GM21576 (cell line): ENCODE data around the gene MAP3K10.
"Not testable (repeated sequence)": the region's sequence is repeated elsewhere in the genome, so short reads cannot be mapped to it uniquely, and the experiment has no call there.

Source experiments
- ATAC-seq: cut with Tn5 transposase; IDR thresholded peaks from one replicate; pipeline ENCODE4 v1.9.1; 2021; ENCODE audit warnings: mild to moderate bottlenecking, moderate library complexity; ENCODE audit not compliant: unreplicated experiment

The MAP3K10 gene

DNA sequence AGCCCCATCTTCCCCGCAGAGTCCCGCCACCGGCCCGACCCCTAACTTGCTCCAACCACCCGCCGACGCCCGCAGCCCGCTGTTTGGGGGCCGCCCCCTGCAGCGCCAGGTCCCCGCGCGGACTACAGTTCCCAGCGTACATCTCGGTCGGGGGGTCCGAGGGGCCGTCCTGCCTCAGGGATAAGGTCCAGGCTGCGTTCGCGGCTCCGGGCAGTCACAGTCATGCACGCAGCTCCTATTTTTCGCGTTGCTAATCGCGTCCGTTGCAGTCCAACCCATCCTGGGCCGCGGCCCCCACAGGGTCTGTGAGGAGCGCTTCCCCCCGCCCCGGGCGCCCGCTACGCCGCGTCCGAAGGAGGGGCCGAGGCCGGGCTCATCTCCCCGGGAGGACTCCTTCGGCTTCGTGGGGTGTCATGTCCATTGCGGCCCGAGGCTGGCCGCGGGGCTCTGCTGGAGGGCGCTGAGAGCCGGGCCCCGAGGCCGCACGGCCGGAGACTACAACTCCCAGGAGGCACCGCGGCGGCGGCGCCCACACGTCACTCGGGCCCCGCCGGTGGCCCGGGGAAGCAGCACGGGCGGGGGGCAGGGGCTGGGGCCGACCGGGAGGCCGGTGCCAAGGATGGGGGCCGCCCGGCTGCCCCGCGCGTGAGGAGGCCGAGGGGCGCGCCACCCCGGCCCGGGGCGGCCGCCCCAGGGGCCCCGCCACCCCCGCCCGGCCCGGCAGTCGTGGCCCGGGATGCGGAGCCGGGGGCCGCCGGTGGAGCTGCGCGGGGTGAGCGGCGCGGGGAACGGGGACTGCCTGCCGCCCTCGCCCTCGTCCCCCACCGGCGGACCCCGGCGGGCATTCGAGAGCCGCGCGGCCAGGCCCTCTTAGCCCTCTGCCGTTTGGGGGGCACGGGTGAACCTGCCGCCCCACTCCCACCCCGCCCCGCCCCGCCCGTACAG lies at the start of gene MAP3K10:
TSS of gene MAP3K10 (plus strand) at position 536 of the 945 bp plus-strand sequence. CDS start 606 bp downstream, outside the sequence.
- peak; percentile 67 for ATAC-seq

DNA sequence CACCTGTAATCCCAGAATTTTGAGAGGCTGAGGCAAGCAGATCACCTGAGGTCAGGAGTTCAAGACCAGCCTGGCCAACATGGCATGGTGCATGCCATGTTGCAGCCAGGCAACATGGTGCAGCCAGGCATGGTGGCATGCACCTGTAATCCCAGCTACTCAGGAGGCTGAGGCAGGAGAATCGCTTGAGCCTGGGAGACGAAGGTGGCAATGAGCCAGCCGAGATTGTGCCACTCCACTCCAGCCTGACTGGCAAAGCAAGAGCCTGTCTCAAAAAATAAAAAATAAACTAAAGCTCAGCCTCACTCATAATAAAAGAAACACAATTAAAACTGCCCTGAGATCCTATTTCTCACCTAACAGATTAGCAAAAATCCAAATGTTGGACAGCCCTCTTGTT lies 49.7 kb upstream of the MAP3K10 start:
- no peak for ATAC-seq

DNA sequence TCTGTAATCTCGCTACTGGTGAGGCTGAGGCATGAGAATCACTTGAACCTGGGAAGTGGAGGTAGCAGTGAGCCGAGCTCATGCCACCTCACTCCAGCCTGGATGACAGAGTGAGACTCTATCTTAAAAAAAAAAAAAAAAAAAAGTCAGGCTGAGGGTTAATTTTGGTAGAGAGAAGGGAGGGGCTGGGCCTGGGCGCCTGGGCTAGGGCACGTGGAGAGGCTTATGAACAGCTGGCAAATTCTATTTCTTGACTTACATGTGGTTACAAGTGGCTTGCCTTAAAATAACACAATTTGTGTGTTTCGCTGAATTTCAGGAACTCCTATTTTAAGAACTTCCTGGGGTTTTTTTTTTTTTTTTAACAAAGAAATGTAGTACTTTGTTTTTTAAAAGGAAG lies 47.6 kb upstream of the MAP3K10 start:
- ATAC-seq, result peak; percentile 52

DNA sequence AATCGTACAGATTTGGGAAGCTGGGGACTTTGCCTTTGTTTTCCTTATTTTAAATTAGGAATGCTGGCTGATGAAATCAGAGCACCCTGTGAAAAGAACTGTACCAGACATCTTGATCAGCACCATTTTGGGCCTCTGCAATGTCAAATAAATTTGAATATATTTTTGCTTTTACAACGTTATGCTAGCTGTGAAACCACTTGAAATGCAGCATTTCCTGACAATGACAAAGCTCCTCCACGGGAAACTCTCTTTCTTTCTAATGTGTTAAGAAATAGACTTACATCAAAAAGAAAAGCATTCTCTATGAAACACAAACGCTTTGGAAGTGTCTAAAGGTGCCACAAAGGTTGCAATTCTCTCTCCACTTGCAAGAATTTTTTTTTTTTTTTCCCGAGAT lies 47.1 kb upstream of the MAP3K10 start:
- ATAC-seq, result no peak

DNA sequence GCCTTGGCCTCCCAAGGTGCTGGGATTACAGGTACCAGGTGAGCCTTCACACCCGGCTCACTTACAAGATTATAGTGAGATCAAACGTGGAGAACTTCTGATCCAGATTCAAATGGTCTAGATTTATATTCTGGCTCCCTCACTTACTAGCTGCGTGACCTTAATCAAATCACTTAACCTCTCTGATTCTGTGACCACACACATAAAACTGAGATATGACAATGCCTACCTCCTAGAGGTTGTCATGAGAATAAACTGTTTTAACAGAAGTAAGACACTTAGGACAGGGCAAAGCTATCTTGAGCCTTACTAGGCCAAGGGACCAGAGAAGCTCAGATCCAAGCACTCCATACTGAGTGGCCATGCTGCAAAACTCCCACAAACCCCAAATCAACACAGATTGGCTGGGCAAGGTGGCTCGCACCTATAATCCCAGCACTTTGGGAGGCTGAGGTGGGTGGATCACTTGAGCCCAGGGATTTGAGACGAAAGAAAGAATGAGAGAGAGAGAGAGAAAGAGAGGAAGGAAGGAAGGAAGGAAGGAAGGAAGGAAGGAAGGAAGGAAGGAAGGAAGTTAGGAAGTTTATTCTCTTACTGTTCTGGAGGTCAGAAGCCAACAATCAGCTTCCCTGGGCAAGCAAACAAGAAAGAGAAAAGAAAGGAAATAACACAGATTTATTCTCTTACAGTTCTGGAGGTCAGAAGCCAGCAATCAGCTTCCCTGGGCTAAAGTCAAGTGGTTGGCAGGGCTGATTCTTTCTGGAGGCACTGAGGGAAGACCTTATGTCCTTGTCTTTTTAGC lies 46.1 kb upstream of the MAP3K10 start:
- no peak for ATAC-seq

DNA sequence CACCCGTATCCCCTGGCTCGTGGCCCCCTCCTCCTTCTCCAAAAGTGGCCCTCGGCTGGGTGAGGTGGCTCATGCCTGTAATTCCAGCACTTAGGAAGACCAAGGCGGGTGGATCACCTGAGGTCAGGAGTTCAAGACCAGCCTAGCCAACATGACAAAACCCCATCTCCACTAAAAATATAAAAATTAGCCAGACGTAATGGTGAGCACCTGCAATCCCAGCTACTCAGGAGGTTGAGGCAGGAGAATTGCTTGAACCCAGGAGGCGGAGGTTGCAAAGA lies 45.5 kb upstream of the MAP3K10 start:
- ATAC-seq, result not testable (repeated sequence)

DNA sequence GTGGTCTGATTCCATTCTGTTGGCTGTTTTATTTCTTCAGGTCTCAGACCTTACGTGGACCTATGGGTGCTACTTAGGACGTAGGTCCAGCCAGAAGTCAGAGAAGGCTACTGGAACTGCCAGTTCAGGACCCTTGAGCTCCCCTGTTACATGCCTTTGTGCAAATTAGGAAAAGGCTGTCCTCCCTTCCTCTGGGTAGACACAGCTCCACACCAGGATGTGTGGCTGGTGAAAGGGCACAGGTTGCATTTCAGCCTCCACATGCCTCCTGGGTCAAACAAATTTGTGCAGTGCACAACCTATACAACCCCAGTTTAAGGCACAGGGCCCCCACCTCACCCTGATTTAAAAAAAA lies 43.9 kb upstream of the MAP3K10 start:
- no peak for ATAC-seq

DNA sequence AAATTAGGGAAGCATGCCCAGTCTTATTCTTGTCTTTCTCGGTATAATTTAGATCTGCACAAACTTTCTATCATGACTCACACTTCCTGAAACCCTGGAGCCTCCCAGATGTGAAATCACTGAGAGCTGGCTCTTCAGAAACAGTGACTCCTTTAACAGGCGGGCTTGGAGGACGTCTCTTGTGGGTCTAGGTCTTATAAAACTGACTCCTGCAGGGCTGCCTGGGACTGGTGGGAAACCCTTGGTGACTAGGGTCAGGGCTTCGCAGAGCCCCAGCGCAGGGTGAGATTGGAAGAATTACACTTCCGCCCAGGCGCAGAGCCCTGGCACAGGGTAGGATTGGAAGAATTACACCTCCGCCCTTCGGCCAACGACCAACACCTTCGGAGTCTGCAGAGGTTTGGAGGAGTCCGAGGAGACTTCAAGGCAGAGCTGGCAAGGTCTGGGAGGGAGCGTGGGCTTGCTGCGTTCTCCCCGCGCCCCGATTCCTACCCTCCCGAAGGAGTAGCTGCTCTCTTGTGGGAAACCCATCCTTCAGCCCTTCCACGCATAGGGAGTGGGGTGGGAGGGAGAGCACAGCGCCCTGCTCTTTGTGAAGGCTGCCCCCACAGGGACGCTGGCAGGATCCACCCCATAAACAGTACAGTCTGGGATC lies 43.4 kb upstream of the MAP3K10 start:
- ATAC-seq, result no peak

DNA sequence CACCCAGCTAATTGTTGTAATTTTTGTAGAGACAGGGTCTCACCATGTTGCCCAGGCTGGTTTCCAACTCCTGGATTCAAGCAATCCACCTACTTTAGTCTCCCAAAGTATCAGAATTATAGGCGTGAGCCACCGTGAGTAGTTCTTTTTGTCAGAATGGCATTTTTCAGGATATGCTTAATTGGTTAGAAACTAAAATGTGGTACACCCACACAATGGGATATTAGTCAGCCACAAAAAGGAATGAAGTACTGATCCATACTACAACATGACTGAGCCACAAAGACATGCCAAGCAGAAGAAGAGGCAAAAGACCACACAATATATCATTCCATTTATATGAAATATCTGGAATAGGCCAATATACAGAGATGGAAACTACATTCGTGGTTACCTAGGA lies 41.7 kb upstream of the MAP3K10 start:
- ATAC-seq, result no peak

DNA sequence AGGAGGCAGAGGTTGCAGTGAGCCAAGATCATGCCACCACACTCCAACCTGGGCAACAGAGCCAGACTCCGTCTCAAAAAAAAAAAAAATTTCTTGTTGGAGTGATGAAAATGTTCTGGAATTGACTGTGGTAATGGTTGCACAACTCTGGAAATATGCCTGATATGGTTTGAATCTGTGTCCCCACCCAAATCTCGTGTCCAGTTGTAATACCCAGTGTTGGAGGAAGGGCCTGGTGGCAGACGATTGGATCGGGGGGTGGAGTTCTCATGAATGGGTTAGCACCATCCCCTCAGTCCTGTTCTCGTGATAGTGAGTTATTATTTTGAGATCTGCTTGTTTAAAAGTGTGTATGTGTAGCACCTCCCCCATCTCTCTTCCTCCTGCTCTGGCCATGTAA lies 41.1 kb upstream of the MAP3K10 start:
- ATAC-seq, result no peak

DNA sequence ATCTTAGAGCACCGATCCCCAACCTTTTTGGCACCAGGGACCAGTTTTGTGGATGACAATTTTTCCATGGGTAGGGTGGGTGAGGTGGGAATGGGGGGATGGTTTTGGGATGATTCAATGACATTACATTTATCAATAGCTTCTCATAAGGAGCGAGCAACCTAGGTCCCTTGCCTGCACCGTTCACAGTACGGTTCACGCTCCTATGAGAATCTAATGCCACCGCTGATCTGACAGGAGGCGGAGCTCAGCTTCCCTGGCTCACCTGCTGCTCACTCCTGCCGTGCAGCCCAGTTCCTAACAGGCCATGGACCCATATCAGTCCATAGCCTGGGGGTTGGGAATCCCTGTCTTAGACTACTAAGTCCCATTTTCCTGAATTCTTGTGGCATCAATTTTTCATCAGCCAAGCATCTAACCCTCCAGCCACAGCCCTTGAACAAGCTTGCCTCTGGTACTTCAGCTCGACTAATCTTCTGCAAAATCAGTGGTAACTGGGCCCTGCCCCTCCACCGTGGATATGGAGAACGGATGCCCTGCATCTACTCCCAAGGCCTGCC lies 37.0 kb upstream of the MAP3K10 start:
- no peak for ATAC-seq

DNA sequence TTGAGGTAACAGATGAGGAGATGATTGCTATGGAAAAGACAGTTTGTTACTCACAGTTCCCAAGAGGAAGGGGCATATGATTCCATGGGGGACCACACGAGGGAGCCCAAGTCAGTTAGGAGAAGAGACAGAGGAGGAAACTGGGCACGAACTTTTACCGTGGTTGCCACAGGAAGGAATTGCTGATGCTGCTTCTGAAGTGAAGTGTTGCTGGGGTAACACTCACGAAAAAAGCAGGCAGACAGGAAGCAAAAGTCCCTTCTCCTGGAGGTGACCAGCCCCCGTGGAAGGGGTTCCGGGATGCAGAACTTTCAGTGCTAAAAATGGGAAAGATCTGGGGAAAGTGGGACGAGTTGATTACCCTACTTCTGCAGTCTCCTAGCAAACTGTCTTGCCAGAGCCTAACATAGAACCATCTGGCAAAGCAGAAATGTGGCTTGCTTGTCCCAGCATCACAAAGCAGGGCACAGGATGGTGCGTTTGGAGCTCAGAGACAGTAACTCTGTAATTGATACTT lies 35.4 kb upstream of the MAP3K10 start:
- no peak for ATAC-seq

DNA sequence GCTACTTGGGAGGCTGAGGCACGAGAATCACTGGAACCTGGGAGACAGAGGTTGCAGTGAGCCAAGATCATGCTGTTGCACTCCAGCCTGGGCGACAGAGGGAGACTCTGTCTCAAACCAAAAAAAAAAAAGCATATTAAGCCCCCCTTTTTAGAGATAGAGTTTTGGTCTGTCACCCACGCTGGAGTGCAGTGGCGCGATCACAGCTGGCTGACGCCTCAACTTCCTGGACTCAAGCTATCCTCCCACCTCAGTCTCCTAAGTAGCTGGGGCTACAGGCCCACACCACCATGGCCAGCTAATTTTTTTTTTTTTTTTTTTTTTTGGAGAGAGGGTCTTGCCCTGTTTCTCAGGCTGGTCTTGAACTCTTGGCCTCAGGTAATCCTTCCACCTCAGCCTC lies 34.2 kb upstream of the MAP3K10 start:
- no peak for ATAC-seq

DNA sequence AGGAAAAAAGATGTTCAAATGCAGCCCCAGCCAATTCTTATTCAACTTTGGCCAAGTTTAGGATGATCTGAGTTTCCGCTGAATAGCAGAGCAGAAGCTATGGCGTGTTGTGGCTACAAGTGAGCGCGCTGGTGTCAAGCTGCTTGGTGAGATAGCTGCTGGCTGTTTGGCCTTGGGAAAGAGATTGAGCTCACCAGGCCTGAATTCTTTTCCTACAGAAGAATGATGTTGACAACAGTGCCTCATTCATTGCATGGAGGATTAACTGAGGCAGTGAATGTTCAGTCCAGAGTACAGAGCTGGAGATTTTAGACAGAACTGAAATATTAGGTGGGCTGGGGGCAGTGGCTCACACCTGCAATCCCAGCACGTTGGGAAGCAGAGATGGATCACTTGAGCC lies 31.5 kb upstream of the MAP3K10 start:
- no peak for ATAC-seq

DNA sequence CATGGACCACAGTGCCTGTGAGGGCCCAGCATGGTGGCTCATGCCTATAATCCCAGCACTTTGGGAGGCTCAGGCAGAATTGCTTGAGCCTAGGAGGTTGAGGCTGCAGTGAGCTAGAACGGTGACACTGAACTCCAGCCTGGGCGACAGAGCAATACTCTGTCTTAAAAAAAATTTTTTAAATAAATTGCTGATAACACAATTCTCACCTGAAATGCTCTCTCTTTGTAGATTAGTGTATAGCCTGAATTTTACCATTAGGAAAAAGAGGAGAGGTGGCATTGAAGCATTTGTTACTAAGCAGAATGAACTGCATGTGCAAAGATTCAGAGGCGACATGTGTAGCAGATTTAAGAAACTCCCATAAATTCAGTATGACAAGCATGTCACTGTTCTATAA lies 29.1 kb upstream of the MAP3K10 start:
- no peak for ATAC-seq

DNA sequence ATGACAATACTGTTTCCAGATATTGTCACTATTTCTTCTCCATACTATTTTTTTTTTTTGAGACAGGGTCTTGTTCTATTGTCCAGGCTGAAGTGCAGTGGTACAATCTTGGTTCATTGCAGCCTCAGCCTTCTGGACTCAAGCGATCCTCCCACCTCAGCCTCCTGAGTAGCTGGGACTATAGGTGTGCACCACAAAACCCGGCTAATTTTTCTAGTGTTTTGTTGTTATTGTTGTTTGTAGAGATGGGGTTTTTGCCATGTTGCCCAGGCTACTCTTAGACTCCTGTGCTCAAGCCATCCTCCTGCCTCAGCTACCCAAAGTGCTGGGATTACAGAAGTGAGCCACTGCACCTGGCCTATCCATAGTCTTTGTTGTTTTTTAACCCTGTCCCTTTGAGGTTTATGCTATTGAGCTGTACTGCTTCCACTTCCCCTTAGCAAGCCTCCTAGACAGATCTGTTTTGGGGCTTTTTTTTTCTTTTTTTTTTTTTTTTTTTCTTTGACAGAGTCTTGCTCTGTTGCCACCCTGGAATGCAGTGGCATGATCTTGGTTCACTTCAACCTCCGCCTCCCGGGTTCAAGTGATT lies 27.6 kb upstream of the MAP3K10 start:
- no peak for ATAC-seq

DNA sequence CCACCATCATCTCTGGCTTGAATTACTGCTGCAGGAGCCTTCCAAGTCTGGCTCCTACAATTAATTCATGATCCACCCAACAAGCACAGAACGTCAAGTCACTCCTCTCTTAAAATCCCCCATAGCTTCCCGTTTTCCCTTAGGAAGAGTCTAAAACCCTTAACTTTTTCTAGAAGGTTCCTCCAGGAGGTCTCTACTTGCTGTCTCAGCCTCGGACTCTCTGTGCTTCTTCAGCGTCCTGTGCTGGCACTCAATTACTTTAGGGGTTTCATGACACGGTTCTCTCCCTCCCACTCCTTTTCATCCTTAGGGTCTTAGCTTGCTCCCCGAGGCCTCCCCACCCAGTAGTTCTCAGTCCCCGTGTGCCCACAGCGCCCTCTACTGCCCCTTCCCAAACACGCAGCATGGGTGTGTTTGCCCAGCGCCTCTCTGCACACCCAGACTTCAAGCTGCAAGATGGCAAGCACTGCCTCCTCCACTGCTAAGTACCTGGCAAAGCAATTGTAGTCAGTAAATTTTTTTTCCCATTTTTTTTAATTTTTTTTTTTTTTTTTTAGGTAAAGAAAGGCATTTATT lies 25.8 kb upstream of the MAP3K10 start:
- ATAC-seq, result no peak

DNA sequence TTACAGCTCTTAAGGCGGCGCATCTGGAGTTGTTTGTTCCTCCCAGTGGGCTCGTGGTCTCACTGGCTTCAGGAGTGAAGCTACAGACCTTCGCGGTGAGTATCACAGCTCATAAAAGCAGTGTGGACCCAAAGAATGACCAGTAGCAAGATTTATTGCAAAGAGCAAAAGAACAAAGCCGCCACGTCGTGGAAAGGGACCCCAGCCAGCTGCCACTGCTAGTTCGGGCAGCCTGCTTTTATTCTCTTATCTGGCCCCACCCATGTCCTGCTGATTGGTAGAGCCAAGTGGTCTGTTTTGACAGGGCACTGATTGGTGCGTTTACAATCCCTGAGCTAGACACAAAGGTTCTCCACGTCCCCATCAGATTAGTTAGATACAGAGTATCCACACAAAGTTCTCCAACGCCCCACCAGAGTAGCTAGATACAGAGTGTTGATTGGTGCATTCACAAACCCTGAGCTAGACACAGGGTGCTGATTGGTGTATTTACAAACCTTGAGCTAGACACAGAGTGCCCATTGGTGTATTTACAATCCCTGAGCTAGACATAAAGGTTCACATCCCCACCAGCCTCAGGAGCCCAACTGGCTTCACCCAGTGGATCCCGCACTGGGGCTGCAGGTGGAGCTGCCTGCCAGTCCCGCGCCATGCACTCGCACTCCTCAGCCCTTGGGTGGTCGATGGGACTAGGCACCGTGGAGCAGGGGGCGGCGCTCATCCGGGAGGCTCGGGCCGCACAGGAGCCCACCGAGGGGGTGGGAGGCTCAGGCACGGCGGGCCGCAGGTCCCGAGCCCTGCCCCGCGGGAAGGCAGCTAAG lies 21.5 kb upstream of the MAP3K10 start:
- ATAC-seq, result not testable (repeated sequence)

DNA sequence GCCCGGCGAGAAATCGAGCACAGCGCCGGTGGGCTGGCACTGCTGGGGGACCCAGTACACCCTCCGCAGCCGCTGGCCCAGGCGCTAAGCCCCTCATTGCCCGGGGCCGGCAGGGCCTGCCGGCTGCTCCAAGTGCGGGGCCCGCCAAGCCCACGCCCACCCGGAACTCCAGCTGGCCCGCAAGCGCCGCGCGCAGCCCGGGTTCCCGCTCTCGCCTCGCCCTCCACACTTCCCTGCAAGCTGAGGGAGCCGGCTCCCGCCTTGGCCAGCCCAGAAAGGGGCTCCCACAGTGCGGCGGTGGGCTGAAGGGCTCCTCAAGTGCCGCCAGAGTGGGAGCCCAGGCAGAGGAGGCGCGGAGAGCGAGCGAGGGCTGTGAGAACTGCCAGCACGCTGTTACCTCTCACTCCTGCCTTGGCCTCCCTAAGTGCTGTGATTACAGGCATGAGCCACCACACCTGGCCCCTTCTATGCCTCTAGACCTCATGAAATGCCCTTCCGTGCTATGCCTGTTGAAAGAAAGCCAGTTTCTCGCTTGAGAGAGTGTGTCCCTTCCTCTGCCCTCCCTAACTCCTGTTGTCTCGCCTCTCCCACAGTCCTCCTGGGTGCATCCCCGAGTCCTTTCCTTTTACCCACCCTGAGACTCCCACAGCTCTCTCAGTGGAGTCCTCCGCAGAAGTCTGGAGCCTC lies 20.8 kb upstream of the MAP3K10 start:
- ATAC-seq, result not testable (repeated sequence)
